ENCODE data around the gene NR2C1. TPM values are rescaled to one million over a fixed set of nuclear protein-coding genes. Genes with fewer than 3 reads are reported as not detected.

Gene NR2C1
- total RNA-seq, 3 donors from 2014 or later (not counting 1 experiment from before 2014, with no cell fraction given): 41.4 to 58.5 (median 46.9) TPM

DNA sequence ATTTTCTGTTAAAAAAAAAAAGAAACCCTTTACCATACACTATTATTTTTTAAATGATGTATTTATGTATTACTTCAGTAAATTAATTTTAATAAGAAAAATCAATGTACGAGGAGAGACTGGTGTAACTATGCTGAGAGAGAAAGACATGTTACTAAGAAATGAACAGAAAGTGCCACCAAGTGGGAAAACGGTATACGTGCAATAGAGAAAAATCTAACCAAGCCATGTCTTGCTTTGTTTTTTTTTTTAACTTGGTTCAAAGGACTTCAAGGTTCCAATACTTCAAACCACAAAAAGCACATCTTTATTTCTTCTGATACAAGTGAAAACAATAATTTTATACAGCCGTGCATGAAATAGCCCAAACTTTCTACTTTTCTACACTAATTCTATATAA lies 92.8 kb downstream of the NR2C1 start:
- peak overlapping the region; percentile 11 to 22 for H3K27ac Mint-ChIP-seq
- H3K4me3 ChIP-seq (ENCODE audit: low read length): no peak overlapping the region
- no peak overlapping the region for H3K4me3 Mint-ChIP-seq
- H3K4me1 Mint-ChIP-seq: peaks cover 43 to 51% of the 10 kb centered on the region in 2 donors
- H3K27me3 Mint-ChIP-seq (ENCODE audit: low read depth in 2 of 2): no peaks in the 10 kb centered on the region
- H3K4me1 ChIP-seq (ENCODE audit: control insufficient read depth, insufficient read depth, low read length): peaks cover 24% of the 10 kb centered on the region
- DNase-seq (peak in 1 of 2 donors; percentile 61), ATAC-seq (peak in 2 of 3 donors; percentile 49 to 52)
- H3K9me3 Mint-ChIP-seq: no peaks in the 10 kb centered on the region
- H3K9me3 ChIP-seq (ENCODE audit: control insufficient read depth, insufficient read depth, low read length): no peaks in the 10 kb centered on the region
- peak; percentile 24 for TF ChIP-seq CTCF (IDR thresholded peaks at IDR 0.05)
- H3K36me3 ChIP-seq (ENCODE audit: control insufficient read depth, insufficient read depth, low read length): peaks cover 9% of the 10 kb centered on the region
- no peaks in the 10 kb centered on the region for H3K27me3 ChIP-seq (ENCODE audit: control insufficient read depth, insufficient read depth, low read length)
- H3K36me3 Mint-ChIP-seq: no peaks in the 10 kb centered on the region
- no peak overlapping the region for H3K27ac ChIP-seq (ENCODE audit: low read length)
- intact Hi-C loops (cut with micrococcal nuclease): loop anchor here (1.0 to 10.0 kb wide), 2 partner anchors 106 to 162 kb away; no protein-coding TSS in a partner anchor
- 49% methylated on average over 4 of the region's 4 CpGs for WGBS (ENCODE audit: insufficient coverage)

GRCh38 chr12:94979941-94980340 lies 93.5 kb downstream of the NR2C1 start:
- no peaks in the 10 kb centered on the region for H3K27me3 Mint-ChIP-seq (ENCODE audit: low read depth in 2 of 2)
- Histone ChIP-seq H3K27me3 (ENCODE audit: control insufficient read depth, insufficient read depth, low read length) (no peaks in the 10 kb centered on the region), H3K36me3 (ENCODE audit: control insufficient read depth, insufficient read depth, low read length) (peaks cover 9% of the 10 kb centered on the region), H3K4me3 (ENCODE audit: low read length) (no peak overlapping the region), H3K9me3 (ENCODE audit: control insufficient read depth, insufficient read depth, low read length) (no peaks in the 10 kb centered on the region), H3K4me1 (ENCODE audit: control insufficient read depth, insufficient read depth, low read length) (peaks cover 24% of the 10 kb centered on the region), H3K27ac (ENCODE audit: low read length) (no peak overlapping the region)
- no peaks in the 10 kb centered on the region for H3K36me3 Mint-ChIP-seq
- ATAC-seq: no peak
- WGBS (ENCODE audit: insufficient coverage): 94% methylated on average over 3 of the region's 4 CpGs
- no peak for TF ChIP-seq CTCF (IDR thresholded peaks at IDR 0.05)
- H3K27ac Mint-ChIP-seq: peak overlapping the region in 1 of 2 donors; percentile 22
- peaks cover 48 to 54% of the 10 kb centered on the region in 2 donors for H3K4me1 Mint-ChIP-seq
- no peaks in the 10 kb centered on the region for H3K9me3 Mint-ChIP-seq
- H3K4me3 Mint-ChIP-seq: no peak overlapping the region
- no peak for DNase-seq
- intact Hi-C loops (cut with micrococcal nuclease): loop anchor here (1.0 to 10.0 kb wide), 2 partner anchors 105 to 162 kb away; no protein-coding TSS in a partner anchor

DNA sequence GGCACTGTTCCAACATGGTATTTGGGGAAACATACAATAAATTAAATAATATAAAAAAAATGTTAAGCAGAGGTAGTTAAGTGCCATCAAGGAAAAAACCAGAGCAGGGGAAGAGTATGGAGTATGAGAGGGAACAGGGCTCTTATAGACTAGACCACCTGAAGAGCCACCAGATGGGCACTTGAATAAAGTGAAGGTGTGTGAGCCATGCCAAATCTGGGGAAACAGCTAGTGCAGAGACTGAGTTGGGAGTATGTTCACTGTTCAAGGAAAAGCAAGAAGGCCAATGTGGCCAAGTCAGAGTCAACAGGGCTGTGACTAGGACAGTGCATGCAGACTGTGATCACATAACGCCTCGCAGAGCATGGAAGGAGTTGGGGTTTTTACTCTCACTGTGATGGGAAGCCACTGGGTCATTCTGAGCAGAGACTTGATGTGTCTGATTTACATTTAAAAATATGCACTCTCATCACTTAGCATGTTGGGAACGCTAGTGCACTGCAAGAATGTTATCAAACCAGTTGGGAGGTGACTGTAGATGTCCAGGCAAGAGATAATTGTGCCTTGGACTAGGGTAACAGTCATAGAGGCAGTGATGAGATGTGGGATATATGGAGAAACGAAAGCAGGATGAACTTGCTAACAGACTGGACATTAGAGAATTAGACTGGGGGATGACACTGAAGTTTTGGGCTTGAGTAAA lies 95.5 kb downstream of the NR2C1 start:
- intact Hi-C loops (cut with micrococcal nuclease): no loop called here
- ATAC-seq: no peak
- Histone ChIP-seq H3K4me3 (ENCODE audit: low read length) (no peak overlapping the region), H3K27ac (ENCODE audit: low read length) (no peak overlapping the region), H3K4me1 (ENCODE audit: control insufficient read depth, insufficient read depth, low read length) (peaks cover 9% of the 10 kb centered on the region), H3K9me3 (ENCODE audit: control insufficient read depth, insufficient read depth, low read length) (no peaks in the 10 kb centered on the region), H3K36me3 (ENCODE audit: control insufficient read depth, insufficient read depth, low read length) (peaks cover 4% of the 10 kb centered on the region), H3K27me3 (ENCODE audit: control insufficient read depth, insufficient read depth, low read length) (no peaks in the 10 kb centered on the region)
- no peaks in the 10 kb centered on the region for H3K36me3 Mint-ChIP-seq
- TF ChIP-seq CTCF (IDR thresholded peaks at IDR 0.05): no peak
- no peaks in the 10 kb centered on the region for H3K27me3 Mint-ChIP-seq (ENCODE audit: low read depth in 2 of 2)
- H3K4me1 Mint-ChIP-seq: peaks cover 44 to 48% of the 10 kb centered on the region in 2 donors
- peak overlapping the region in 1 of 2 donors; percentile 44 for H3K27ac Mint-ChIP-seq
- no peaks in the 10 kb centered on the region for H3K9me3 Mint-ChIP-seq
- H3K4me3 Mint-ChIP-seq: no peak overlapping the region
- 96% methylated on average over 4 of the region's 4 CpGs for WGBS (ENCODE audit: insufficient coverage)
- no peak for DNase-seq

Measured in natural killer cell (primary cell).